ENCODE results near the gene PPP1CB.

Gene PPP1CB

DNA sequence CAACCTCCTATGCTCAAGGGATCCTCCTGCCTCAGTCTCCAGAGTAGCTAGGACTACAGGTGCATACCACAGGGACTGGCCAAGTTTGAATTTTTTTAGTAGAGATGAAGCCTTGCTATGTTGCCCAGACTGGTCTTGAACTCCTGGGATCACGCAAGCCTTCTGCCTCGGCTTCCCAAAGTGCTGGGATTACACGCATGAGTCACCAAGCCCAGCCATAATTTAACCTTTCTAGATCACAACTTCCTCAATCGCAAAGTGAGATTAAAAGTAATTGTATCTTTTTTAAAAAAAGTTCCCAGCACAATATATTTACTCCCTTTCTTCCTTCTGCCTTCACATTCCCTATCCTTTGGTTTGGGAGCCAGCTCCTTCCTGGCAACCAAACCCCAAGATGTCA, 5.8 kb upstream of the PPP1CB start:
- no peak for DNase-seq

DNA sequence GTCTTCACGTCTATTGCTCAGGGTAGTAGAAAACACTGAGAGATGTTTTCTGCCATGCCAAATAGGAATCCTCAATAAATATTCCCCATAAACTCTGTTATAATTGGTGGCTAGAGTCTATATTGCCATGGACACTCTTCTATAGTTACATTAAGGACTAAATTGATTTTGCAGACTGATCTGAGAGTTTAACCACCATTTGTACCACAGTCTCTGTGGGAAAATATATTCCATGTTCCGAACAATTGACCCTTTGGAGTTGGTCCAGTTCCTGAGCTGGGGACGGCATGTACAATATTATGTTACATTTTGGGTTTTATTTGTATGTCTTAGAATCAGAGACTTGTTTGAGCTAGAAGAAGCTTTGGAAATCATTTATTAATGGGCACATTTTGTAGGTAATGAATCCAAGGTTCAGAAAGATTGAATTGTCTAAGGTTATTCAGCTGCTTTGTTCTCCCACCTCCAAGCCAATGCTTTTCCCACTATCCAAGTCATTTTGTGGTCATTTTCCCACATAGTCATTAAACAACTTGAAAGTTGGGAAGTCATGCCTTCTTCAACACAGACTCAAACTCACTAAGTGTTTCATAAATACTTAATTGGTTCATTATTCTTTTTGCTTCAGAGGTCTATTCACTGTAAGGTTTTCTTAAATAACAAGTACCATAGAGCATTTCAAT, 5.1 kb upstream of the PPP1CB start:
- DNase-seq = no peak

DNA sequence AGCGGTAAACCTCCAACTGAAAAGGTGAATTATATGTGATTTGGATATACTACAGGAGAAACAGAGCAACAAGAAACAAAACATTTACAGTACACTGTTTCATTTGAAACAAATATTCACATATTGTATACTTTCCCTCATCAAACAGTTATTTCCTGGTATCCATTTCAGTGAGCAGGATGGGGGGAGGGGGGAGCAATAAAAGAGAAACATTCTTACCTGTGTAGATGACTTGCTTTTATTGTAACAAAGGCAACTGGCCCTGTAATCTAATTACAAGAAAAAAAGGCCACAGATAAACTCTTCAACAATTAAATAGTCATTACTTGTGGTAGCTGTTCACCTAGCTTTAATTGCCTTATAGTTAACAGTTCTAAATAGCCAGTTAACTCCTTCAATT, 3.9 kb upstream of the PPP1CB start:
- DNase-seq = no peak

DNA sequence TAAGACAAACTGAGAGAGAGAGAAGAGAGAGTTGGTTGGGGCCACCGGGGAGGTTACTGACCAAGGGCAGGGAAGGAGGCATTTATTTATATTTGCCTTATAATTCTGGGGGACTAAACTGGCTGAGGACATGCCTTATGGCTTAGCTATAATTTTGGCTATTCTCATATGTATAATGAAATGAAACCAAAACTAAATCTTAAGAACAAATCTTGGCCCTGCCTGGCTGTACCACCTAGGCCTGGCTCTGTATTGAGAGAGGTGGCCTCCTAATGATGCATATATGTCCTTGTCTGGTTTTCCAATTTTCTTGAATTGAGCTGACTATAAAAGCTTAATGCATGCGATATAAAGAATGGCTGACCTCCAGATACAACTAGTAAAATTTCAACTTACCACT, 3.5 kb upstream of the PPP1CB start:
- no peak for DNase-seq

DNA sequence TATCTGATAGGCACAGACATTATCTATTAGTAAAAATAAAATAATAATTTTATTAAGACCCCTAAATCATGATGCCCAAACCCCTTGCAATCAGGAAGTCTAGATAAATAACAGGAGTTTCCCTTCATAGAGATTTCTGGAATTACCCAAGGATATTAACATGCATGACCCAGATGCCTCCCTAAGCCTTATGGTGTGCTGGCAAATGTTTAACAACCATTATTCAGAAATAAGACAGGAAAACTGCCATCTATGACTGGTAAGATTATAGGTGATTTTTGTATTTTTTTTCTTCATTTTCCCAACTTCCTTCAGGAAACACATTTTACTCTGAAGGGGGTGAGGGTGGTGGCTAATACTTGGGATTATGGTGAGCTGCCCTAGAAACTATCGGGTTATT, 2.7 kb upstream of the PPP1CB start:
- no peak for DNase-seq

DNA sequence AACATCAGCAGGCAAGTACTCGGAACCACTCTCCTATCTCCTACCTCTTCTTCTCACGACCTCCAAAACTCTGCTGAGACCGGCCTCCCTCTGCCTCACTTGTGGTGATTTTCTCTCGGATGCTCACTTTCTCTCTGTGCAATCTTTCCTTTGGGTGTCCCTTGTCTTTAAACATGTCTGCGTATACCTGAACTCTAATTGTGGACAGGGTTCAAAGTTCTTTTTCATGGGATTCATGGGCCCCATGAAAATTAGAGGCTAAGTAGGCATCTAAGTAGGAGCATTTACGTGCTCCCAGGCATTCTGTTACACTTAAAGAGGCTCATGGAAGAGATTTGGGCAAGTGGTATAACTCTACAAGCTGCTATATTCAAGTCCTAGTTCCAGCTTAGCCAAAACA, 2.1 kb upstream of the PPP1CB start:
- DNase-seq = no peak

DNA sequence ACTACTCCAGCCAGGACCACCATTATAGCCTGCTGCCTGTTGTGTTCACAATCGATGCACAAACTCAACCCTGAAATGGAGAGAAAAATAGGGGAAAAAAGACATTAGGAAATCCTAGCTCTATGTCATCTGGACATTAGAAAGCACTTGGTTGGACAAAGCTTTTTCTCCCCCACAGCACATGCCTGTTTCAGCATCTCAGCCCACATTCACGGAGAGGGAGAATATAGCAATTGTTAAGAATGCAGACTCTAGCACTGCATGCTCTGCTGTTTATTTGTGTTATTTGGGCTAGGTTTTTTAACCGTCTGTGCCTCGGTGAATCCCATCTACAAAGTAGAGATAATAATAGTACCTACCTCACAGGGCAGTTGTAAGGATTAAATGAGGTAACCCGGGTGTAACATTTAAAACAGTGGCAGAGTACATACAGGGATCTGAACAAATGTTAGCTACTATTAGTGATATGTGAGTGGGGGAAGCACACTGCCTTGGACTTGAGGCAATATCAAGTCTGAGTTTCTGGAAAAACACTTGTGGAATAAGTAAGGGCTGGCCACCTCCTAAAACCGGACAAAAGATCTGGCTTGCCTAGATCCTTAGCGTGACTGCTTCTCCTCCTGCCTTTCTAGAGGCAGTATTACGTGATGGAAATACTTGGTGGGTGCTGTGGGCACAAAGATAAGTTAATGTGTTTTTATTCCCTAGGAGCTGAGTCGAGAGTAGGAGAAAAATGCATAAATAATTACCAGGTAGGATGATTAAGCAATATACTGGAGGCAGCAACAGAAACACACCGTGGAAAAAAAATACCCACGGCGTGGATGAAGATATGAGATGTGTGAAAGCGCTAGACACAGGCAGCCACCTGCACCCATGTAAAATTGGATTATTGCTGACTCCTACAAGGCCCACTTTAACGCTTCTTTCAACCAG, 1.0 kb upstream of the PPP1CB start:
- DNase-seq = peak; percentile 28

DNA sequence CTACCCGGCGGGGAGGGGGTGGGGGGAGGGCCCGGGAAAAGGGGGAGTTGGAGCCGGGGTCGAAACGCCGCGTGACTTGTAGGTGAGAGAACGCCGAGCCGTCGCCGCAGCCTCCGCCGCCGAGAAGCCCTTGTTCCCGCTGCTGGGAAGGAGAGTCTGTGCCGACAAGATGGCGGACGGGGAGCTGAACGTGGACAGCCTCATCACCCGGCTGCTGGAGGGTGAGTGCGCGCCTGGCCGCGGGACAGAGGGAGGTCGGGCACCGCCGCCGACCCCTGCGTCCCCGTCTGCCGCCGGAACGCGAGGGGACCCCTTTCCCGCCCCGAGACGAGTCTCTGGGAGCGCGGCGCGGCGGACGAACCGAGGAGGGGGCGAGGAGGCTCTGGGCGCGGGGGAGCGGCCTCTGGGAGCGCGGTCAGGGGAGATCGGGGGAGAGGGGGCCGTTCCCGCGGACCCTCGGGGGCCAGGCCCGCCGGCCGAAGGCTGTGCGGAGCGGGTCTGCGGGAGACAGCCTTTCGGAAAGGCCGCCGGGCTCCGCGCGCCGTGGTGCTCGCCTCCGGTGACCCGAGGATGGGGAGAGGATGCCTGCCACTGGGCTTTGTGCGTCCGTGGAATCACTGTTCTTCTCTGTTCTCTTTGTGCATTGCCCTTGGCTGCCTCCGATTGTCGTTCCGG, 463 bp downstream of the PPP1CB start:
- DNase-seq = peak; percentile 88

DNA sequence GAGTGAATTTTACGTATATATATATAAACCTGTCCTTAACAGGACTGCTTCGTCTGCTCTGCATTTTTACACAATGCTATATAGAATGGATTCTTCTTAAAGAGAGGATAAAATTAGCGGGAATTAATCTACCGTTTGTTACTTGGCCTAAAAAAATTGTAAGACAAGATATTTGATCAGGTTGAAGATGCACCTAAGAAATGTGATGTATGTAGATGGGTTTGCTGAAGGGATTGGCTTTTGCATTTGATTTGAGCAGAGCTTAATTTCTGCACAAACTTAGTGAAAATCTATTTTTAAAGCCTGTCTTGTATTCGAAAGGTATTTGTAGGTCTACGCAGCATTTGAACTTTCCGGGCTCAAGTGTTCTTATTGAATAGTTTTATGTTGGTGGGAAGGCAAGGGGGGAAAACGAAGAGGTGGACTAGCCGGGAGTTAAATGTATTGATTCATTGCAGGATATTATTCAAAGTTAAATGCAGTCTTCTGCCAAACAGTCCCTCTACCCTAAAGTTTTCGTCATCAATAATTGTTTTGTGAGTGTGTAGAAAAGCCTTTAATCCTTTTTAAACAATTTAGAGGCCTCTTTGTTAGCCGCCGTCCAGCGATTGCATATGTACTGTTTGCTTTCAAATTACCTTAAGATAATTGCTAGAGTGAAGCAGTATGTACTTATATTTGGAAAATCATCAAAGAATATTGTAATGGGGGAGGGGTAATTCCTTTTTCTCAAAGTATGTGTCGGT, 1.2 kb downstream of the PPP1CB start:
- peak; percentile 37 for DNase-seq

DNA sequence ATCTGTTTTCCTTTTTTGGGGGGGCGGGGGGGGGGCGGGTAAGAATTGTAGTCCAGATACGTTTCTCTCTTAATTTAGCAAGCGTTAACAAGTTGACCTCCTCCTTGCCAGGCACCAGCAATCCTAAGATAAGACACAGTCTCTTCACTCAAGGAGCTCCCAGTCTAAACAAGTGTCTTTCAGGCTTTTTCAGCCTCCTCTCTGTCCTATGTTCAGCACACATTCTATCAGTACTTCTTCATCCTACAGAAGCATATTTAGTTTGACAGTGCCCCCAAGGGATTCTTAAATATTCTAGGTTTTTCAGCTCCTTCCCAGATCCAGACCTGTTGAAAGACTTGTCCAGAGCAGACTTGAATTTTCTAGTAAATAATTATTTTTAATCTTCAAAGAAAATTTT, 2.7 kb downstream of the PPP1CB start:
- DNase-seq = no peak

DNA sequence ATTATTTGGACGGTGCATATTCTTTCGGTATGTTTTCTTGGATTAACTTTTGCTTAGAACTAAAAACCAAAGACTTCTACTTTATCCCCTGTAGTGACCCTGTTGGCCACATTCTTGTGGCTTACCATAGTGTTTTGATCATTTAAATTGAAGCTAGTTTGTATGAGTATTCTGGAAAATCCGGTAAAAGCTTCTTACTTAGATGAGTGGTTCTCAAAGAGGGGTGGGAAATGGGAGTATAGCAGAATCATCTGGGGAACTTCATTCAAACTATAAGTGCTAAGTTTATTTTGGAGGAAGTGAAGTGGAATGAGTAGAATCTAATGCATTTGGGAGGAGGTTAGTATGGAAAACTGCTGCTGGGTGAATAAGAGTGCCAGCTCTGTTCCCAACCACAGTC, 3.8 kb downstream of the PPP1CB start:
- DNase-seq = no peak

DNA sequence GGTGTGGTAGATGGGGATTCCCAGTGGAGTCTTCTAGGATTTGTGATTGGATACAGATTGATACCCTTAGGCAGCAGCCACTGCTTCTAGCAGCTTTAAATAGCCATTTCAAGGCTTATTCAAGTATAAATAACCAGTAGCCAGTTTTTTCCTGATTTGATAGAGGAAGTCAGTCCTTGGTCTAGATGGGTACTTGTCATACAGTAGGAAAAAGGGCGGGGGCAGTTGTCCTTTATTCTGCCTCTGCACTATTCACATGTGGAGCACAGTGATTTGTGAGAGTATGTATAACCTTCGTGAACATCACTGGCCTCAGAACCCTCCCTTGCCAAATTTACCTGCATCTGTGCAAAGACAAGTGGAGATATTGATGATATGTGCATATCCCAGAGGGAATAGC, 6.8 kb downstream of the PPP1CB start:
- no peak for DNase-seq

DNA sequence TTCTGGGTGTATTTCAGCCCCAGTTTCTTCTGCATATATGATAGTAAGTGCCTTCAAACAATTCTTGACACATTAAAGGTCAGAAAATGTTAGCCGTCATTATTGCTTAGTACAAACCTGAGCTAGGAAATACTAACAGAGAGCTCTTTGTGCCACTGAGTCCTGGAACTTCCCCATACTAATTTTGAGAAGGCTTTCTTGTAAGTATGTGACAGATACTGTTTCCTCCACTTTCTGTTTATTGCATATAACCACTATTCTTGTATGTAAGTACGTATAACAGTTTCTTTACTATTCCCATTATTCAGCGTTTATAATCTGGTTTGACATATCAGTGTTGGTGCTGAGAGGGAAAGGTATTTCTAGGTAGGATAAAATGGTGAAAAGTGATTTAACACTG, 9.8 kb downstream of the PPP1CB start:
- DNase-seq = no peak

DNA sequence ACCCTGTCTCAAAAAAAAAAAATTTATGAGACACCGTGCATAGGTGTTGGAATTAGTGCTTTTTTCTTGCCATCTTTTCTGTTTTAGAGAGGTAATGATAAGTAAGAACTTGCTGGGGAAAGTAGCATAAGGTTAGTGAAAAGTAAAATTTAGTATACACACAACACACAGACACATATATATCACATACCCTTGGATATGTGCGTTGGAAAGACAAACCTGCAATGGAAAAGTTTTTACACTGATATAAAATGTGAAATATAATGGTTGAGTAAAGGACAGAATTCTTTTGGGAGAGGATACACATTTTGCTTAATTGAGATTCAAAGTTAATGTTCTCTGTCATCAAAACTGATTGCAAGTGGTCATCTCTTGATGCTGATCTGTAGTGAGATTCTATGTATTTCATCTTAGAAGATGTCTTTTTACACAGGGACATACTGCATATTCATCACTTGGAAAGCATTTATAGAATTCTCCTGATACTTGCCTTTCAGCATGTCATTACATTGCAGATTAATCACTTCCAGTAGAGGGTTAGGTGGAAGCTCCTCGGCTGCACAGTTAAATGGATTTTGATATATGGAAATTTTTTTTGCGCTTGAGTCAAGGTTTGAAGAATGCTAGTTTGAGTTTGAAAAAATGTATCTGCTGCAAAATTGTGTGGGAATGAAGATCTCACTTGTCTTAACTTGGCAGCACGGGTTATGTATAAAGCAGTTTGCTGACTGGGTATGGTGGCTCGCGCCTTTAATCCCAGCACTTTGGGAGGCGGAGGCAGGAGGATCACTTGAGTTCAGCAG, 13.5 kb downstream of the PPP1CB start:
- no peak for DNase-seq

DNA sequence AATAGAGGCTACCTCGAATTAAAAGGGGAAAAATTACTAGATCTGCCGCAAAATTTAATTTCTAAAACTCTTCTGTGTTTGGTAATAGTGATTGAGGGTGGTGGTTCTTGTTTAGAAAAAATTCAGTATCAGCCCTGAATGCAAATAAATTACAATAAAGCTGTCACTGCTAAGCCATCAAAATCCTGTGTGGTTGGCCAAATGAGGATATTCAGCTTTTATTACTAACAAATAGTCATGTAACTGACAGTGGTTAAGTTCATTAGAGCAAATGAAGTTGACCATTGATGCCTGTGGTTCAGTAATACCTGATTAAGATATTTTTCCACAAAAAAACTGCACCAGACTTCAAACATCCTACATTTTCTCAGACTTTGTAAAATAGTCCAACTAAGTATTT, 14.4 kb downstream of the PPP1CB start:
- DNase-seq = no peak

DNA sequence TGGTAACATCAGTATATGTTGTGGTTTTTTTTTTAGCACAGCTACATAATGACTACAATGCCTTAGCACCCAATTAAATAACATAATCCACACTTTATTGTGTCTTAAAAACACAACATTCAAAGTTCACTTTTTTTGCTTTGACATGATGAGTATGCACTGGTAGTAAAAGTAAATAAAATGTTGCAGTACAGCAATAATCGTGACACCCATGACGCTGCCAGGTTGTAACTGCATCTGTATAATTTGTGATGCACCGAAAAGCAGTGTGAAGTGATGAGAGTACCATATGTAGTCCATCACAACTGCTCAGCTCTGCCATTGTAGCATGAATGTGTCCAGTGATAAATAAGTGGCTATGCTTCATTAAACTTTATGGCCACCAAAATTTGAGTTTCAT, 15.7 kb downstream of the PPP1CB start:
- DNase-seq = no peak

DNA sequence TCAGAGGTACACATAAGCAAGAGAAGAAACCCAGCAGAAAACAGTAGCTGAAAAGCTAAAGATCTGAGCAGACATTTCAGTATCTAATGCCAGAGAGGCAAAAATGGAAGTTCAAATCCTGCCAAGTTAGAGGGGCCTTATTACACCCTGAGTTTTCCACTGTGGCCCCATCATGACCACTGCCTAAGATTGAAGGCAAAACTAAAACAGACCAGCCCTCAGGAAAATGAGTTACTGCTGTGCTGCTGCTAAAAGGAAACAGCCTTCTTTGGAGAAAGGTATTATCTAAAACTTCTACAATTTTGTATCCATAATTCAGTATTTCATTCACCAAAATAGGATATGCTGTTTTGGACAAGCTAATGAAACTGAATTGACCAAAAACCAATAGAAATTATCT, 16.8 kb downstream of the PPP1CB start:
- DNase-seq = no peak

DNA sequence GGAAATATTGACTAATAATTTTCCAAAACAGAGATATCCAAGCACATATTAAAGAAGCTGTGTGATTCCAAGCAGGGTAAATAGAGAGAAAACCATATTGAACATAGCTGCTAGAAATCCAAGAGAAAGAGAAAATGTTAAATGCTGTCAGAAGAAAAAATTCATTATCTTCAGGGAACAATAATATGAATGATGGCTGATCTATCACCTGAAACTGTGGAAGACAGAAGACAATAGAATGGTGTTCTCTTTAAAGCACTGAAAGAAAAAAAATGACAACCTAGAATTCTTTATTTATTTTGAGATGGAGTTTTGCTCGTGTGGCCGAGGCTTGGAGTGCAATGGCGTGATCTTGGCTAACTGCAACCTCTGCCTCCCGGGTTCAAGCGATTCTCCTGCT, 17.3 kb downstream of the PPP1CB start:
- no peak for DNase-seq

DNA sequence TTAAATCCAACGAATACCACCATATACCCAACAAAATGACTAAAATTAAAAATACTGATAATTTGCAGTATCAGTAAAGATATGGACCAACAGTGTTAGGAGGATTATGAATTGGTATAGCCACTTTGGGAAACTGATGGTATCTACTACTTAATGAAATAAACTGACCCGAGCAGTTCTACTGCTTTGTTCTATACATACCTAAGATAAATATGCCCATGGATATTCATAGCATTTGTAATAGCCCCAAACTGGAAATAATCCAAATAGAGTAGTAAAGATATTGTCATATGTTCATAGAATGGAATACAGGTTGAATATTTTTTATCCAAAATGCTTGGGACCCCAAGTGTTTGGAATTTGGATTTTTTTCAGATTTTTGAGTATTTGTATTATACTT, 20.7 kb downstream of the PPP1CB start:
- no peak for DNase-seq

DNA sequence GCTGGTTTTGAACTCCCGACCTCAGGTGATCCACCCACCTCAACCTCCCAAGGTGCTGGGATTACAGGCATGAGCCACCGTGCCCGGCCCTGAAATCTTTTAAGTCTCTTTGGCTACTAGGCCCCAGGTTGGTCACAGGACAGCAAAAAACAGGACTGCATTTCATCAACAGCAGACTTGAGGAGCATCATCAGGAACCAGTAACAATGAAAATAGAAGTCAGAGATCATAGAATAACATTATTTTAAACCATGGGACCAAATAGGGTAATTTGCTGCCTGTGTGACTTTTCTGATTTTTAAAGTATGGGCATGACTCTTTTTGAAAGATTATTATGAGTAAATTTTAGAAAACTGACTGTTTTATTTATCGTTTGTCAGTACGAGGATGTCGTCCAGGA, 24.8 kb downstream of the PPP1CB start:
- no peak for DNase-seq

DNA sequence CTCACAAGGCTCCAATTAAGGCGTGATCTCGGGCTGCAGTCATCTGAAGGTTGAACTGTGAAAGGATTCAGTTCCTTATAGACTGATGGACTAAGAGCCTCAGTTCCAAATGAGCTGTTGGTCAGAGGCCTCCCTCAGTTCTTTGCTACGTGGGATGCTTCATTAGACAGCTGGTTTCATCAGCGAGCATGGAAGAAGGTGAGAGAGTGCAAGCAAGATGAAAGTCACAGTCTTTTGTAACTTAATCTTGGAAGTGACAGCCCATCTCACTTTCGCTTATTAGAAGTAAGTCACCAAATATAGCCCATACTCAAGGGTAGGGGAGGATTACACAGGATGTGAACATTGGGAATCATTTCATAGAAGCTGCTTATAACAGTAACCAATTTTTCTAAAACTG, 26.8 kb downstream of the PPP1CB start:
- no peak for DNase-seq

DNA sequence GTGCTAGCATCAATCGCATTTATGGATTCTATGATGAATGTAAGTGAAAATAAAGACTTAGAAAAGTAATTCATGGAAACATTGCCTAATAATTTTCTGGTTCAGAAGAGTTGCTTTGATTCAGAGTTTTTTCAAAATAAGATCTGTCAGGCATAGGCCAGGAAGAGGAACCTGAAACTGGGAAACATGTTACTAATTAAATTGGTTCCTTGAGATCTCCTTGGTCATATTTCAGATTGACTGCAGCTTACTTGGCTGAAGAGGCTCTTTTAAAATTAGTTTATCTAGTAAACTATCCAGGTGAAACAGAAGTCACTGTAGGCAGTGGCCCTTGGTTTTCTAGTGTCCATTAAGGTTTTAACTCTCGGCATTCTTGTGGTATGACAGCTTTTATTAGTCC, 27.4 kb downstream of the PPP1CB start:
- DNase-seq = no peak

All from retina (tissue), 1 donor.